HG02981 (cell line): ENCODE results near the gene LAGE3.

Experiments
- ATAC-seq: cut with Tn5 transposase; IDR thresholded peaks from one replicate; pipeline ENCODE4 v1.9.1; 2021; ENCODE audit warnings: mild to moderate bottlenecking, moderate library complexity; ENCODE audit not compliant: unreplicated experiment

LAGE3 gene

GRCh38 chrX:154481195-154481594 is 2.1 kb upstream of the LAGE3 start:
- ATAC-seq = no peak

GRCh38 chrX:154477891-154478477 is 1.1 kb downstream of the LAGE3 start:
- no peak for ATAC-seq

- ATAC-seq = no peak
These were observed 2.3 kb downstream of the LAGE3 start for GRCh38 chrX:154476821-154477220.

- ATAC-seq = no peak
These were observed 5.4 kb downstream of the LAGE3 start for GRCh38 chrX:154473683-154474082.

GRCh38 chrX:154472685-154473632 is 6.1 kb downstream of the LAGE3 start:
- no peak for ATAC-seq

- ATAC-seq = no peak
These were observed 7.0 kb downstream of the LAGE3 start for GRCh38 chrX:154471839-154472684.

- no peak for ATAC-seq
These were observed 8.0 kb downstream of the LAGE3 start for GRCh38 chrX:154470914-154471568.

GRCh38 chrX:154470434-154470833 is 8.6 kb downstream of the LAGE3 start:
- no peak for ATAC-seq

GRCh38 chrX:154469880-154470279 is 9.2 kb downstream of the LAGE3 start:
- ATAC-seq = no peak

GRCh38 chrX:154469114-154469513 is 10.0 kb downstream of the LAGE3 start:
- no peak for ATAC-seq

GRCh38 chrX:154468217-154468616 is 10.9 kb downstream of the LAGE3 start:
- no peak for ATAC-seq

GRCh38 chrX:154467556-154467955 is 11.5 kb downstream of the LAGE3 start:
- no peak for ATAC-seq

- no peak for ATAC-seq
These were observed 12.2 kb downstream of the LAGE3 start for GRCh38 chrX:154466907-154467306.

- no peak for ATAC-seq
These were observed 13.0 kb downstream of the LAGE3 start for GRCh38 chrX:154466036-154466435.

- ATAC-seq = no peak
These were observed 13.5 kb downstream of the LAGE3 start for GRCh38 chrX:154465601-154466000.

- no peak for ATAC-seq
These were observed 14.2 kb downstream of the LAGE3 start for GRCh38 chrX:154464806-154465365.

GRCh38 chrX:154463611-154464220 is 15.4 kb downstream of the LAGE3 start:
- no peak for ATAC-seq

GRCh38 chrX:154462396-154462795 is 16.7 kb downstream of the LAGE3 start:
- ATAC-seq = no peak

- ATAC-seq = no peak
These were observed 18.8 kb downstream of the LAGE3 start for GRCh38 chrX:154460326-154460725.

GRCh38 chrX:154459832-154460231 is 19.2 kb downstream of the LAGE3 start:
- ATAC-seq = no peak
